Midbrain (tissue), 1 donor: ENCODE results near the gene CTNNBL1.

Source experiments
- DNase-seq: peaks from one replicate; lab custom pipeline; 2025; lab: John Stamatoyannopoulos, UW

The CTNNBL1 gene

GRCh38 chr20:37919389-37920040, 225.7 kb downstream of the CTNNBL1 start:
- DNase-seq: no peak

DNA sequence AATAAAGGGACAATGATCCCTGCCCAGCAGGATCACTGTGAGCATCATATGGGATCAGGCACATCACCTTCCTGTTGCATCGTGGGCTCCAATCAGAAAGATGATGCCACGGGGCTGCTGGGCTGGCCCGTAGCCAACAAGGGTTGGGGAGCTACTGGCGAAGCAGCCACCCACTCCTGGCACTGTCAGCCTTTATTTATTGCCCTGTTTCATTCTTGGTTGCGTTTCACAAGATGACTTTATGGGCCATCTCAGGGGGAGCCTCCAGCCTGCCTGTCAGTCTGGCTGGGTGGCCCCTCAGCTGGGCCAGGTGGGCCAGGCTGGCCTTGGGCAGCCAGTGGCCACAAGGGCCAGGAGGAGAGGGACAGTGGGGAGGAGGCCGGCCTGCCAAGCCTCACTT, 226.4 kb downstream of the CTNNBL1 start:
- no peak for DNase-seq

- no peak for DNase-seq
These were observed 227.0 kb downstream of the CTNNBL1 start for GRCh38 chr20:37920679-37921322.

- no peak for DNase-seq
These were observed 227.6 kb downstream of the CTNNBL1 start for GRCh38 chr20:37921341-37921929.
